ENCODE data around the gene PRKCA.

The PRKCA gene

DNA sequence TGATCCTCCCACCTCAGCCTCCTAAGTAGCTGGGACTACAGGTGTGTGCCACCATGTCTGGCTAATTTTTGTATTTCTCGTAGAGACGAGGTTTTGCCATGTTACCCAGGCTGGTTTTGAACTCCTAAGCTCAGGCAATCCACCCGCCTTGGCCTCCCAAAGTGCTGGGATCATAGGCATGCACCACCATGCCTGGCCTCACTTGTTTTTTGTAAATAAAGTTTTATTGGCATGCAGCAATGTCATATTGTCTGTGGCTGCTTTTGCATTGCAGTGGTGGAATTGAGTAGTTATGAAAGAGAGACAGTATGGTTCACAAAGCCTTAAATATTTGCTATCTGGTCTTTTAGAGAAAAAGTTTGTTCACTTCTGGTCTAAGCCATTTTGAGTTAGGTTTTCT is 124.7 kb downstream of the PRKCA start:
- no peak overlapping the region for H3K27ac ChIP-seq
- no peak for TF ChIP-seq ZFX (IDR thresholded peaks at IDR 0.05; ENCODE audit: borderline replicate concordance)
- TF ChIP-seq, protein P1, sequence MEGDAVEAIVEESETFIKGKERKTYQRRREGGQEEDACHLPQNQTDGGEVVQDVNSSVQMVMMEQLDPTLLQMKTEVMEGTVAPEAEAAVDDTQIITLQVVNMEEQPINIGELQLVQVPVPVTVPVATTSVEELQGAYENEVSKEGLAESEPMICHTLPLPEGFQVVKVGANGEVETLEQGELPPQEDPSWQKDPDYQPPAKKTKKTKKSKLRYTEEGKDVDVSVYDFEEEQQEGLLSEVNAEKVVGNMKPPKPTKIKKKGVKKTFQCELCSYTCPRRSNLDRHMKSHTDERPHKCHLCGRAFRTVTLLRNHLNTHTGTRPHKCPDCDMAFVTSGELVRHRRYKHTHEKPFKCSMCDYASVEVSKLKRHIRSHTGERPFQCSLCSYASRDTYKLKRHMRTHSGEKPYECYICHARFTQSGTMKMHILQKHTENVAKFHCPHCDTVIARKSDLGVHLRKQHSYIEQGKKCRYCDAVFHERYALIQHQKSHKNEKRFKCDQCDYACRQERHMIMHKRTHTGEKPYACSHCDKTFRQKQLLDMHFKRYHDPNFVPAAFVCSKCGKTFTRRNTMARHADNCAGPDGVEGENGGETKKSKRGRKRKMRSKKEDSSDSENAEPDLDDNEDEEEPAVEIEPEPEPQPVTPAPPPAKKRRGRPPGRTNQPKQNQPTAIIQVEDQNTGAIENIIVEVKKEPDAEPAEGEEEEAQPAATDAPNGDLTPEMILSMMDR (IDR thresholded peaks at IDR 0.05), result no peak

GRCh38 chr17:66429680-66430079 is 127.3 kb downstream of the PRKCA start:
- H3K27ac ChIP-seq, result no peak overlapping the region
- TF ChIP-seq ZFX (IDR thresholded peaks at IDR 0.05; ENCODE audit: borderline replicate concordance), result no peak
- TF ChIP-seq, protein P1 (IDR thresholded peaks at IDR 0.05), result no peak

DNA sequence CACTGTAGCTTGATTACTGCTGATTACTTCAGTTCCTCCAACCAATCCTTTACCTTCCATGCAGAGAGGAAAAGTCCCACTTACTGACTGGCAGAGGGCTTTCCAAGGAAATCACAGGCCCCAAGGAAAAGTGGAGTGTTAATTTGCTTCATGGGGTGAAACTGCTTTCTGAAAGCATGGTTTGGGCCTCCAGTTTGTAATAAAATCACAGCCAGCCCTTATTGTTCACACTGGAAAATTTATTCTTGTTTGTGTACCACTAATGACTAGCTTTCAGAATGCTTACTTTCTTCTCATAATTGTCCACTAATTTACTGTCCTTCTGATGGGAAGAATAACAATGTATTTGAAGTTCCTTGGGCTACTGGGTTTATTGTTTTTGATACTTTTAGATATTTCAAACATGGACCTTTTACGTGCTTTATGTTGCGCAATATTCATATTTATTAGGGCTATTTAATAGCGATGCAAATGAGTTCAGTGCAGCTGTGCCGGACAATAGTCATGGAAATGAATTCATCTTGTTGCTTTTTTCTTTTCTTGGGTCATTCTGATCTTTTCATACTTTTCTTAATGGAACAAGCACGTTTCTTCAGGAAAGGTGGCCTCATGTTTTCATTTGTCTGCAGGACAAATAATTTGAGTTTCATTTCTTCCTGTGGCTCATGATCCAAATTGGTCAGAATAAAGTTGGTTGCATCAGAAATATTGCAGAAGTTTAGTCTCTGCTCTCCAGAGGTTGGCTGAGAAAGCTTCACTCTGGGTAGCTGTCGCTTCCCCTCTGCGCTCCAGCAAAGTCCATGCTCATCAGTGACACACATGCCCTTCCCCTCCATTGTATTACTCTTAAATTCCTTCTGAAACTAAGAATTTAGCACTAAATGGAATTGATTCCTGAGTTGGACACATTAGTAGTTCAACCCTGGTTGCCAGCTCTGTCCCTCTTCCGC is 128.7 kb downstream of the PRKCA start:
- H3K27ac ChIP-seq, result no peak overlapping the region
- TF ChIP-seq, protein P1 (IDR thresholded peaks at IDR 0.05), result no peak
- no peak for TF ChIP-seq ZFX (IDR thresholded peaks at IDR 0.05; ENCODE audit: borderline replicate concordance)

- no peak for TF ChIP-seq ZFX (IDR thresholded peaks at IDR 0.05; ENCODE audit: borderline replicate concordance)
- TF ChIP-seq, protein P1 (IDR thresholded peaks at IDR 0.05), result no peak
- no peak overlapping the region for H3K27ac ChIP-seq
Observed at GRCh38 chr17:66431910-66432309, 129.5 kb downstream of the PRKCA start.

GRCh38 chr17:66432411-66432957 is 130.1 kb downstream of the PRKCA start:
- TF ChIP-seq, protein P1 (IDR thresholded peaks at IDR 0.05), result no peak
- TF ChIP-seq ZFX (IDR thresholded peaks at IDR 0.05; ENCODE audit: borderline replicate concordance), result no peak
- no peak overlapping the region for H3K27ac ChIP-seq

DNA sequence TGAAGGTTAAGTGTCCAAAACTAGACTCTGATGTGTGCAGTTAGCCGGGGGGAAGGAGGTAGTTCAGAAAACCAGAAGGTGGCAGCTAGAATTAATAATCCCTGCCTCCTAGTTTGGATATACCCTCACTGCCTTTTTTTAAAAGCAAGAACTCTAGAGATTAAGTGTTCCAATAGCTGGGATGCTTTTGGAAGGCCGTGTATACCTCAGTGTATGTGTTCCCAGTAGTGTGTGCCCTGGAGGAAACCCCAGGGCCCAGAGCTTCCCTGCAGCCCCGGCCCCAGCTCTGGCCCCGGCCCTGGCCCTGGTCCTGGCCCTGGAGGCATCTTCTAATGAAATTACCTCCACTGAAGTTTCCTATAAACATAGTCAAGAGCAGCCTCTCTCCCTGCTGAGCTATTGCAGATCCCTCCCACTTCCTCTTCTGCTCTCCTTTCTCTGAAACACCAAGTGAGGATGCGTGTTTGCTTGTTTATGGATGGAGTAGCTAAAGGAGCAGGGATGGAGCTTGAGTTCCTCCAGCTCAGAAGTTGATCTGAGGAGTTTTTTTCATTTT is 130.7 kb downstream of the PRKCA start:
- H3K27ac ChIP-seq, result no peak overlapping the region
- TF ChIP-seq, protein P1 (IDR thresholded peaks at IDR 0.05), result no peak
- TF ChIP-seq ZFX (IDR thresholded peaks at IDR 0.05; ENCODE audit: borderline replicate concordance), result no peak

DNA sequence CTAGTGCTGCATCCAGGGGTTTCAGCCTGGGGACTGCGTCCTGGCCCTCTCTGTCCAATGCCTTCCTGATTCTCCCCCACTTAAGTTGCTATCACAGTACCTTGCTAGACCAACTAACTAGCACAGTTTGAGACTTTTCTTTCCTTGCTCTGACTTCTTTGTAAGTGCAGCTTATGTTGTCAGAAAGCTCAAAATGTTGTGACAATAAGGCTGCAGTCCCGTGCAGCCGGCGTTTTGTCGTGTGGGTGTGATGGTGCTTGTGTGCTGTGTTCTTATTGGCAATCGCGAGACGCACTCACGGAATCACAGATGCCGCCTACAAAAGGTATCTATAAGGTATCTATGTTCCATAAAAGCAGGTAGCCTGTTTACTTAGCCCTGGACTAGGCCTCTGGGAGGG is 132.8 kb downstream of the PRKCA start:
- no peak overlapping the region for H3K27ac ChIP-seq
- TF ChIP-seq, protein P1 (IDR thresholded peaks at IDR 0.05), result no peak
- TF ChIP-seq ZFX (IDR thresholded peaks at IDR 0.05; ENCODE audit: borderline replicate concordance), result no peak
